ENCODE results near the gene LONRF3.

DNA sequence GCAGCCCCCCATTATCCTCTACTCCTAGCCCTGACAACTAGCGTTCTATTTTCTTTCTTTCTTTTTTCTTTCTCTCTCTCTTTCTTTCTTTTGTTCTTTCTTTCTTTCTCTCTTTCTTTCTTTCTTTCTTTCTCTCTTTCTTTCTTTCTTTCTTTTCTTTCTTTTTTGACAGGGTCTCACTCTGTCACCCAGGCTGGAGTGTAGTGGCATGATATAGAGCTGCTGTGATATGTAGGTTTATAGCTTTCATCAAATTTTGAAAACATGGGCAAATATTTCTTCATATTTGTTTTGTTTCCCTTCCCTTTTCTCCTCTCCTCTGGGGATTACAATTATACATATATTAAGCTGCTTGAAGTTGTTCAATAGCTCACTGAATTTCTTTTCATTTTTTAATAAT is 39.1 kb upstream of the LONRF3 start:
- TF ChIP-seq CTCF (IDR thresholded peaks at IDR 0.05) (no peak), EZH2 (IDR thresholded peaks at IDR 0.05; ENCODE audit: borderline replicate concordance, insufficient read depth, low read depth, low read length, poor library complexity, severe bottlenecking) (no peak)
